Endothelial cell (in vitro differentiated cells): ENCODE measurements around the gene ELAVL3. TPM values are rescaled to one million over a fixed set of nuclear protein-coding genes. Genes with fewer than 3 reads are reported as not detected.
A peak's percentile ranks its signal among the peaks of the same experiment; 100 is the strongest.

Experiments
- DNase-seq: peaks from one replicate; pipeline ENCODE4 v3.0.0; 2021; ENCODE audit warnings: low spot score
- H3K27ac Mint-ChIP-seq: one replicate; pipeline ENCODE4 v1.8.0; 2021; ENCODE audit warnings: mixed read lengths, inconsistent platforms; ENCODE audit not compliant: unreplicated experiment
- H3K27me3 Mint-ChIP-seq: one replicate; pipeline ENCODE4 v1.8.0; 2021; ENCODE audit warnings: mild to moderate bottlenecking, moderate library complexity, mixed read lengths, inconsistent platforms; ENCODE audit not compliant: unreplicated experiment
- H3K36me3 Mint-ChIP-seq: one replicate; pipeline ENCODE4 v1.8.0; 2021; ENCODE audit warnings: mild to moderate bottlenecking, low read depth, mixed read lengths, inconsistent platforms; ENCODE audit not compliant: unreplicated experiment
- H3K4me1 Mint-ChIP-seq: one replicate; pipeline ENCODE4 v1.8.0; 2021; ENCODE audit warnings: mild to moderate bottlenecking, mixed read lengths, inconsistent platforms; ENCODE audit not compliant: unreplicated experiment
- H3K4me3 Mint-ChIP-seq: one replicate; pipeline ENCODE4 v1.8.0; 2021; ENCODE audit warnings: mild to moderate bottlenecking, mixed read lengths, inconsistent platforms; ENCODE audit not compliant: unreplicated experiment
- H3K9me3 Mint-ChIP-seq: one replicate; pipeline ENCODE4 v1.8.0; 2021; ENCODE audit warnings: mixed read lengths, inconsistent platforms; ENCODE audit not compliant: unreplicated experiment
- total RNA-seq: library from RNA; stranded (reverse); fragmentation: NEBNext Ultra II Directional; extraction: Animal tissue kit (Norgen Biotek cat#: 25700); gene quantifications from one replicate; pipeline ENCODE4 v1.2.1, GENCODE V29; 2021; ENCODE audit not compliant: unreplicated experiment
- TF ChIP-seq, protein P1 (sequence below): fragments of 200-600 bp; sonication (generic); IDR thresholded peaks from one replicate; pipeline ENCODE4 v1.5.0; 2021; ENCODE audit warnings: antibody characterized with exemption; ENCODE audit not compliant: unreplicated experiment

The ELAVL3 gene
- total RNA-seq, 1 donor from 2014 or later: 0.54 TPM

DNA sequence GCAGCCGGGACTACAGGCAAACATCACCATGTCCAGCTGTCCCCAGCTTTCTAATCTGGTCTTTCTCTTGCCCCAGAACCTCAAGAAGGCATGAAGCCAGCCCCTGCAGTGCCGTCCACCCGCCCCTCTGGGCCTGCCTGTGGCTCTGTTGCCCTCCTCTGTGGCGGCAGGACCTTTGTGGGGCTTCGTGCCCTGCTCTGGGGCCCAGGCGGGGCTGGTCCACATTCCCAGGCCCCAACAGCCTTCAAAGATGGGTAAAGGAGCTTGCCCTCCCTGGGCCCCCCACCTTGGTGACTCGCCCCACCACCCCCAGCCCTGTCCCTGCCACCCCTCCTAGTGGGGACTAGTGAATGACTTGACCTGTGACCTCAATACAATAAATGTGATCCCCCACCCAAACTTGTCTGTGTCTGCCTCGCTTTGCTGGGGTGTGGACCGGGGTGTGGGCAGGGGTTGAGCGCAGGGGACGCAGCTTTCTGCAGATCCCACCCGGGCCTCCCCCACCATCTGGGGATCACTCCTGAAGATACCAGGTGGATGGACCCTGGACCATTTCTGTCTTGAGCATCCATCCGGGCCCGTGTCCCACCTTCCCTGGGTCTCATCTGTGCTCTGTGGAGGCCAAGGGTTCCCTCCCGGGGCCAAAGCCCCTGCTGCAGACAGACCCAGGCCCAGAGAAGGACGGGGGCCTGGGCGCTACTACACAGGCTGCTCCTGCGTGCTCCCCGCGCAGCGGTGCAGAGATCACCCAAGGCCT, 30.1 kb downstream of the ELAVL3 start:
- Mint-ChIP-seq H3K27me3 (peaks cover 2% of the 10 kb centered on the region), H3K27ac (peak overlapping the region; percentile 30)

DNA sequence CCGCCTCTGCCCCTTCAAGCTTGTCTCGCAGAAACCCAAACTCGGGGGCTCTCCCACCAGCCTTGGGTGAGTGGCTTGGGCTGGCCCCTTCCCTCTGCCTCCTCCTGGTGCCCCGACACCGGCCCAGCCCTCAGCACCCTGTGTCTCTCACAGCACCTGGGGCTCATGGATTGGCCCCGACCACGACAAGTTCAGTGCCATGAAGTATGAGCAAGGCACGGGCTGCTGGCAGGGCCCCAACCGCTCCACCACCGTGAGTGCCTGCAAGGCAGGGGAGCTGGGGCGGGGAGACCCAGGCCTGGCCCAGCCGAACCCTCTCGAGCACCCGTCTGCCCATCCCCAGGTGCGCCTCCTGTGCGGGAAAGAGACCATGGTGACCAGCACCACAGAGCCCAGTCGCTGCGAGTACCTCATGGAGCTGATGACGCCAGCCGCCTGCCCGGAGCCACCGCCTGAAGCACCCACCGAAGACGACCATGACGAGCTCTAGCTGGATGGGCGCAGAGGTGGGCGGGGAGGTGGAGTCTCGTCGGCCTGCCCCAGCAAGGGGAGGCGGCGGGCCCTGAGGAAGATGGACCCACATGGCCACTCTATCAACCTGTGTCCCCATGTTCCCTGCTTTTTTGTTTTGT, 31.8 kb downstream of the ELAVL3 start:
- H3K36me3 Mint-ChIP-seq: peaks cover 11% of the 10 kb centered on the region

More for the DNA sequence above, 30.1 kb downstream of the ELAVL3 start:
- DNase-seq: no peak
- peaks cover 4% of the 10 kb centered on the region for H3K36me3 Mint-ChIP-seq
- TF ChIP-seq, protein P1, sequence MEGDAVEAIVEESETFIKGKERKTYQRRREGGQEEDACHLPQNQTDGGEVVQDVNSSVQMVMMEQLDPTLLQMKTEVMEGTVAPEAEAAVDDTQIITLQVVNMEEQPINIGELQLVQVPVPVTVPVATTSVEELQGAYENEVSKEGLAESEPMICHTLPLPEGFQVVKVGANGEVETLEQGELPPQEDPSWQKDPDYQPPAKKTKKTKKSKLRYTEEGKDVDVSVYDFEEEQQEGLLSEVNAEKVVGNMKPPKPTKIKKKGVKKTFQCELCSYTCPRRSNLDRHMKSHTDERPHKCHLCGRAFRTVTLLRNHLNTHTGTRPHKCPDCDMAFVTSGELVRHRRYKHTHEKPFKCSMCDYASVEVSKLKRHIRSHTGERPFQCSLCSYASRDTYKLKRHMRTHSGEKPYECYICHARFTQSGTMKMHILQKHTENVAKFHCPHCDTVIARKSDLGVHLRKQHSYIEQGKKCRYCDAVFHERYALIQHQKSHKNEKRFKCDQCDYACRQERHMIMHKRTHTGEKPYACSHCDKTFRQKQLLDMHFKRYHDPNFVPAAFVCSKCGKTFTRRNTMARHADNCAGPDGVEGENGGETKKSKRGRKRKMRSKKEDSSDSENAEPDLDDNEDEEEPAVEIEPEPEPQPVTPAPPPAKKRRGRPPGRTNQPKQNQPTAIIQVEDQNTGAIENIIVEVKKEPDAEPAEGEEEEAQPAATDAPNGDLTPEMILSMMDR: no peak
- H3K4me1 Mint-ChIP-seq: peaks cover 2% of the 10 kb centered on the region
- no peak overlapping the region for H3K4me3 Mint-ChIP-seq
- H3K9me3 Mint-ChIP-seq: no peaks in the 10 kb centered on the region

DNA sequence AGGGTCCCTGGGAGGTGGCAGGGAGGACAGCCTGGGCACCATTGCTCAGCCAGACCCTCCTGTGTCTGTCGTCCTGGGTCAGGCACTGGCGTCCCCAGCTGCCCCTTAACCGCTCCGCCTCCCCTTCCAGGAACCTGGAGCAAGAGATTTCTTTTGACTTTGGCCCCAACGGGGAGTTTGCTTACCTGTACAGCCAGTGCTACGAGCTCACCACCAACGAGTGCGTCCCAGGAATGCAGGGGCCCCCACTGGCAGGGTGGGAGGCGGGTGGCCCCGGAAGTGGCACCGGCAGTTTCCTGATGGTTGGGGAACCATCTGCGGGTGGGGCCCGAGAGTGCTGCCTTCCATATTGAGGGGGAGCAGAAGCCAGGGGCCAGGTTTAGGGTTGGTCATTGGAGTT, 32.4 kb downstream of the ELAVL3 start:
- TF ChIP-seq, protein P1: no peak
- Mint-ChIP-seq H3K4me1 (peaks cover 2% of the 10 kb centered on the region), H3K9me3 (no peaks in the 10 kb centered on the region), H3K4me3 (no peak overlapping the region), H3K36me3 (peaks cover 11% of the 10 kb centered on the region), H3K27me3 (peaks cover 3% of the 10 kb centered on the region), H3K27ac (no peak overlapping the region)
- no peak for DNase-seq

More for the DNA sequence above, 31.8 kb downstream of the ELAVL3 start:
- H3K4me3 Mint-ChIP-seq: no peak overlapping the region
- H3K27ac Mint-ChIP-seq: no peak overlapping the region
- peaks cover 3% of the 10 kb centered on the region for H3K27me3 Mint-ChIP-seq
- H3K9me3 Mint-ChIP-seq: no peaks in the 10 kb centered on the region
- H3K4me1 Mint-ChIP-seq: peaks cover 2% of the 10 kb centered on the region
- DNase-seq: no peak
- TF ChIP-seq, protein P1: no peak

DNA sequence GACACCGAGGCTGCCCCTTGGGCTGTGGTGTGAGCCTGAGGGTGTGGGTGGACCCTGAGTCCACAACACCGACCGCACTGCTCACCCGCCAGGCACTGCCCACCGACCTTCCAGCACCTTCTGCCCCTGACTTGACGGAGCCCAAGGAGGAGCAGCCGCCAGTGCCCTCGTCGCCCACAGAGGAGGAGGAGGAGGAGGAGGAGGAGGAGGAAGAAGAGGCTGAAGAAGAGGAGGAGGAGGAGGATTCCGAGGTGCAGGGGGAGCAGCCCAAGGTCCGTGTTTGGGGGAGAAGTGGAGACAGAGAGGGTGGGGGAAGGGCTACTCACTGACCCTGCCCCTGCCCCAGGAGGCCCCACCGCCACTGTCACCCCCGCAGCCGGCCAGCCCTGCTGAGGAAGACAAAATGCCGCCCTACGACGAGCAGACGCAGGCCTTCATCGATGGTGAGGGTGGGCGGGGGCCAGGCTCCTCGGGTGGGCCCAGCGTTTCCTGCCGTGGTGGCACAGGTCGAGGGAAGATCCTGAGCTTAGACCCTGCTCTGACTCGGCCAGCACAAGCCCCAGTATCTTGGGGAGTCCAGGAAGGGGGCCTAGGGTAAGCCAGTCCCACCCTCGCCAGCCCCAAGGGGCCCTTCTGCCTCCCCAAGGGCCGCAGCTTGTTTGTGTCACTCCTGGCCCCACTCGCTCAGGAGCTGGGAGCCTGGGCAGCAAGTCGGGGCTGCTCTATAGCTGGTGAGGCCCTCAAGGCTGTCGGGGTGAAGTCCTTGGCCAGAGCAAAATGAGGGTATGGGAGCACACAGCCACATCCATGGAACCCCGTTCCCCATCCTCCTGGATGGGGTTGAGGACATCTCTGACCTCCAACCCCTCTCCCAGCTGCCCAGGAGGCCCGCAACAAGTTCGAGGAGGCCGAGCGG, 33.2 kb downstream of the ELAVL3 start:
- TF ChIP-seq, protein P1: no peak
- H3K27ac Mint-ChIP-seq: no peak overlapping the region
- no peaks in the 10 kb centered on the region for H3K9me3 Mint-ChIP-seq
- H3K4me3 Mint-ChIP-seq: no peak overlapping the region
- peaks cover 11% of the 10 kb centered on the region for H3K36me3 Mint-ChIP-seq
- no peak for DNase-seq
- H3K27me3 Mint-ChIP-seq: peaks cover 3% of the 10 kb centered on the region
- H3K4me1 Mint-ChIP-seq: peaks cover 2% of the 10 kb centered on the region
